Left renal cortex interstitium (tissue), 4 donors: ENCODE measurements around the gene PRKRIP1. TPM values are rescaled to one million over a fixed set of nuclear protein-coding genes. Genes with fewer than 3 reads are reported as not detected.

Experiments used
- DNase-seq, 4 donors: peaks; one replicate each; pipeline ENCODE4 v3.0.0-alpha.2; 2013; ENCODE audit warnings: low read depth in 4 of 4, low spot score in 2 of 4, missing footprints in 1 of 4
- polyA plus RNA-seq, 4 donors: library from polyadenylated mRNA; unstranded; fragments of 120-200 nt; gene quantifications; one replicate each; pipeline ENCODE4 v1.2.1, GENCODE V29; 2013; ENCODE audit not compliant: insufficient read length in 4 of 4

The PRKRIP1 gene
- polyA plus RNA-seq, 4 donors = 30.2 to 46.9 (median 38.6) TPM

DNA sequence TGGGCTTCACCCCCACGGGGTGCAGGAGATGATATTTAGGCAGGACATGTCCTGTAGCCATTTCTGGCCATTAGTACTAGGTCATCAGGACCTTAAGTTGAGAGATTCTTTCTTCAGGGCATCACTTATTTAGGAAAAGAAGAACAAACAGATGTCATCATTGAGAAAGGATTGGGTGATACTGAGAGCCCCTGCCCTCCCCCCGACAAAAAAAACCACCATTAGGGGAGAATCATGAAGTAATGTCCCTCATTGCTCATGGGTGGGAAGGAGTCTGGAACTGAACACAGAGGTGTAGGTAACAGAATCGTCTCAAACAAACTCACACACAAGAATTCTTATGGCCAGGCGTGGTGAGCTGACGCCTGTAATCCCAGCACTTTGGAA is 30.8 kb downstream of the PRKRIP1 start:
- DNase-seq = no peak

DNA sequence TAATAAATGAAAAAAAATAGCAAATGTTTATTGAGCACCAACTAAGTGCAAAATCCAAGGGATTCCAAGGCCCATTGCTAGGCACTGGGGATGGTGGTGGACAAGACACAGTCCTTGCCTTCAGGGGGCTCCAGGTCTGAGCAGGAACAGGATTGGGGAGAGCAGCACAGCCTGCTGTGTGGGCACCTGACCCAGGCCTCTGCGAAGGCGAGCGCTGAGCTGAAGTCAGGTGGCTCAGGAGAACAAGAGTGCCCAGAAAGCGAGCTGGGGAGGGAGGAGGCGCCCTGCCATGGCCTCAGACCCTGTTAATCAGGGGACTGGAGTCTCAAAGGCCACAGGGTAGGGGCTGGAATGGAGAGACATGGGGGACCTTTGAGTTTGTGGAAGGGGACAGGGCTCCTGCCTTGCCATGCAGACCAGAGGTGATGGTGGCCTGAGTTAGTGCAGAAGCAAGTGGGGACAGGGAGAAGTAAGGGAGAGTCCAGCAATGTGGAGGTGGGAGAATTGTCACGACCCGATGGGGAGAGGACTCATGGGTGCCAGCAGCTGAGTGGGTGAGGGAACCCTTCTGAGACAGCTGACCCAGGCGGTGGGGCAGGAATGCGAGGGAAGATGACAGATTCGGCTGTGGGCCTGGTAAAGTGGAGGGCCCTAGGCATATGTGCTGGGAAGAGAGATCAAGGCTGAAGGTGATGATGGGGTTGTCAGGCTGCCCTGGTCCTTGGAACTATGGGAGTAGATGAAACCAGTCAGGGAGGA is 33.2 kb downstream of the PRKRIP1 start:
- no peak for DNase-seq

DNA sequence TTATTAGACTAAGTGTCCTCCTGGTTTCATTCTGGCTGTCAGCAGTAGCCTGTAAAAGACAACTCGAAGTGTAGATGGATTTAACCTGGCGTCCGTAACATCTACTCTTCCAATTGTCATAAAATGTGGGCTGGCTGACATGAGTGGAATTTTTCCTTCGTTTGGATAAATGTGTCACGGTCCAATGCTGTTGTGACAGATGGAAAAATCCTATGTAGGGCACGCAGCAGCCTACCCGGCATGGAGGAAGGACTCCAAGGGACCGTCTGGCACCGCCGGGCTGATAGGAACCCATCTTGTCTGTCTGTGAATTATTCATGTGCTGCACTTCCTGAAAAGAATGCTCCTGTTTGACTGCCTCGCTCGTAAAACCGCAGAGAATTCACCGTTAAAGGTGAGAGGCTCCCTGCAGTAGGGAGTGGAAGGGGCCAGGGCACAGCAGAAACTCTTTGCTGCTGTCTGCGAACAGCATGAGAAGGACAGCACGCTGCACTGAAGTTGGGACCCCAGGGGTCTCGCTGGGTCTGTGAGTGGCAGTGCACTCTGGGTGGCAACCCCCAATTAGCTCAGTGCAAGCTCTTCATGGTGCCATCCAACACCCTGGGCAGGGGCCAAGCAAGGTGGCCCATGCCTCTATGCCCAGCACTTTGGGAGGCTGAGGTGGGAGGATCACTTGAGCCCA is 35.6 kb downstream of the PRKRIP1 start:
- DNase-seq = no peak

DNA sequence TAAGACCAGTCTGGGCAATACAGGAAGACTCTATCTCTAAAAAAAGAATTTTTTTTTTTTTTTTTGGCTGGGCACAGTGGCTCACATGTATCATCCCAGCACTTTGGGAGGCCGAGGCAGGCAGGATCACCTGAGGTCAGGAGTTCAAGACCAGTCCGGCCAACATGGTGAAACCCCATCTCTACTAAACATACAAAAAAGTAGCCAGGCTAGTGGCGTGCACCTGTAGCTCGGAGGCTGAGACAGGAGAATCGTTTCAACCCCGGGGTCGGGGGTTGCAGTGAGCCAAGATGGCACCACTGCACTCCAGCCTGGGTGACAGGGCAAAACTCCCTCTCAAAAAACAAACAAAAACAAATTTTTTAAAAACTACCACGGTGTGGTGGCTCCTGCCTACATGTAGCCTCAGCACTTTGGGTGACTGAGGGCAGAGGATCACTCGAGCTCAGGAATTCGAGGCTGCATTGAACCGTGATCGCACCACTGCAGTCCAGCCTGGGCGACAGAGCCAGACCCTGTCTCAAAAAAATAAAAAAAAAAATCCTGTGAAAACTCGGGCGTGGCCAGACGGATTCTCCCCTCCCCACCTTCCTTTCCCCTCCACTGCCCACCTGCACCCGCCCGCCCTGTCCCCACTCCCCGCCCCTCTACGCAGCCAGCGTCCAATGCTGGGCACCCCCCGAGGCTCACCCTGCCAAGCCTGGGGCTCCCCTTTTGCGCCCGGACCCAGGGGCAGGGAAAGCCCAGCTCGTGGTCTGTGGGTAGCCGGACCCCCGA is 36.5 kb downstream of the PRKRIP1 start:
- no peak for DNase-seq

DNA sequence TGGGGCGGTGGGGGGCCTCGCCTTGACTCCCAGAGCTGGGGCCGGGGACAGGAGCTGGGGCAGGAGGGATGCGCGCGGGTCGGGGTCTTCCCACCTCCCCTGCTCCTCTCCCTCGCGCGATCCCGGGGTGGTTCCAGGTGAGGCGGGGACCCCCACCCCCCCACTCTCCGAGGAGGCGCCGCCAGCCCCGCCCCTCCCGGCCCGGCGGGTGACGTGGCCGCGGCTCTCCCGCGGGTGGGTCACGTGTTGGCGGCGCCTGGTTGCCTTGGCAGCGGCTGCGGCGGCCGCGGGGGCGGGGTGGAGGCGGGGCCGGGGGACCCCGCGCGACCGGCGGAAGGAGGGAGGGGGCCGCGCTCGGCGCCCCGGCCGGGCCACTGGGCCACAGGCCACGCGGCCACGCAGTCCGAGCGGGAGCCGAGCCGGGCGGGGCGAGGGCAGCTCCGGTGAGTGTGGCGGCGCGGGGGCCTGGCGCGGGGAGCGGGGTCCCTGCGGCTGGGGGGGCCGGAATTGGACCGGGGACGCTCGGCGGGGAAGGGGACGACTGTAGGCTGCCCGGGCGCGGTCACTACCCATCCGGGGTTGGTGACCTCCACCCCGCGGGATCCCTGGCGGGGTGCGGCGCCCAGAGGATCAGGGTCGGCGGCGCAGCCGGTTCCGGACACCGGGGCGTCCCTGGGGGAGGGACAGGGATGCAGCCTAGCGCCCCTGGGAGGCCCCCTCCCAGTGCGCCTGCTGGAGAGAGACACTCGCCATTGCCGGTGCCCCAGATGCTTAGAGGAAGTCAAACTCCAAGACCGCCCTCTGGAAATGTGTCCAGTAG is 37.3 kb downstream of the PRKRIP1 start, which contains the start of gene ORAI2:
TSS of gene ORAI2 (plus strand) at position 357 of the 820 bp plus-strand sequence. CDS start 5,382 bp downstream, outside the sequence.
- no peak for DNase-seq

DNA sequence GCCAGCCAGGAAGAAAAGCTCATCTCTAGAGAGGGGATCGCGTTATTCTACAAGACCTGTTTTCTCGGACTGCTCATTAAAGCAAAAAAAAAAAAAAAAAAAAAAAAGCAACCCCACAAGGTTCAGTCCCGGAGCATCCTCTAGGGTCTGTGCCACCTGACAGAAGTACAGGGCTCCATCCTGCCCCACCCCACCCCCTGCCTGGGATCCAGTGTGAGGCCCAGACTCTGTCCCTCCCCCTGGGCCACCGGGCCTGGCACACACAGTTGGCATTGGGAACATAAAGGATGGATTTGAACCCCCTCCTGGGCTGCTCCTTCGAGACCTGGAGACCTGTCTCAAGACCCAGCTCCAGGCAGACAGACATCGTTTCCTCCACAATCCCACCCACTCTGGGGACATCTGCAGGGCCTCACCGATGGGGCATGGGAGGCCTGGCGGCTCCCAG is 37.9 kb downstream of the PRKRIP1 start:
- no peak for DNase-seq

DNA sequence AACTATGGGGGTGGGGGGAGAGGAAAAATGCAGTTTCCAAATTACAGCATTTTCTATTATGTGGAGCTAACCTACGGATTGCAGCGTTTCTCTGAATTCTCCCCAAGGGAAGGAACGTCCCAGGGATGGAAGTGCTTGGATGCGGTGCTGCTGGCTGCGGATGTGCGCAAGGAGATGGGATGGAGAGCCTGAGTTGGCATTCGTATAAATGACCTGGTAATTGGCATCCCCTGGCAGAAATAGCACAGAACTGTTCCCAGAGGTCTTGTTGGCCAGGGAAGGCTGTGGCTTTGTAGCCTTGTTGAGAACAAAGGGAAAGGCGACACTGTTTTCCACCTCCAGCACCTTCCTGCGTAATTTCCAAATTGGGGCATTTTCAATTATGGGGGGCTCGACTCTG is 40.0 kb downstream of the PRKRIP1 start:
- no peak for DNase-seq

DNA sequence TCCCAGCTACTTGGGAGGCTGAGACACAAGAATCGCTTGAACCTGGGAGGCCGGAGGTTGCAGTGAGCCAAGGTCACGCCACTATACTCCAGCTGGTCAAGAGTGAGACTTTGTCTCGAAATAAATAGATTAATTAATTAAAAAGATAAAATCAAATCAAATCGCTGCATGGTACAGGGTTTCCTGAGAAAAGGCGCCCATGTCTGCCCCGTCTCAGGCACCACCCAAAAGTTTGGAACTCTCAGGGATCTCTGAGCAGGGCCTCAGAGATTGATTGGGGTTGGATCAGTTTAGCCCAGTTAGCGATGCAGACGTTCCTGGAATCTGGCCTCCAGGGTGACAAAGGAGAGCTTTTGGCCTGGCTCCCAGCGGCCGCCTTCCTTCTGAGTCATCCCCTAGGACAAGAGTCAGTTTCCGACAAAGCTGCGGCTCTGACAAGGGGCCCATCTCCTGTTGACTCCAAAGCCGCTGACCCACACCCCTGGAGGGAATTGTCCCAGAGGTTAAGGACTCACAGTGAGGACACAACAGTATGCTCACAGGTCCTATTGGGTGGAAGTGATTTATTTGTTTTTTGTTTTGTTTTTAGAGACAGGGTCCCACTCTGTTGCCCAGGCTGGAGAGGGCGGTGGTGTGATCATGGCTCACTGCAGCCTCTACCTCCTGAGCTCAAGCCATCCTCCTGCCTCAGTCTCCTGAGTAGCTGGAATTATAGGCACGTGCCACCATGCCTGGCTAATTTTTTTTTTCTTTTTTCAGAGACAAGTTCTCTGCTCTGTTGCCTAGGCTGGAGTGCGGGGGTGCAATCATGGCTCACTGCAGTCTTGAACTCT is 44.0 kb downstream of the PRKRIP1 start:
- DNase-seq = no peak

DNA sequence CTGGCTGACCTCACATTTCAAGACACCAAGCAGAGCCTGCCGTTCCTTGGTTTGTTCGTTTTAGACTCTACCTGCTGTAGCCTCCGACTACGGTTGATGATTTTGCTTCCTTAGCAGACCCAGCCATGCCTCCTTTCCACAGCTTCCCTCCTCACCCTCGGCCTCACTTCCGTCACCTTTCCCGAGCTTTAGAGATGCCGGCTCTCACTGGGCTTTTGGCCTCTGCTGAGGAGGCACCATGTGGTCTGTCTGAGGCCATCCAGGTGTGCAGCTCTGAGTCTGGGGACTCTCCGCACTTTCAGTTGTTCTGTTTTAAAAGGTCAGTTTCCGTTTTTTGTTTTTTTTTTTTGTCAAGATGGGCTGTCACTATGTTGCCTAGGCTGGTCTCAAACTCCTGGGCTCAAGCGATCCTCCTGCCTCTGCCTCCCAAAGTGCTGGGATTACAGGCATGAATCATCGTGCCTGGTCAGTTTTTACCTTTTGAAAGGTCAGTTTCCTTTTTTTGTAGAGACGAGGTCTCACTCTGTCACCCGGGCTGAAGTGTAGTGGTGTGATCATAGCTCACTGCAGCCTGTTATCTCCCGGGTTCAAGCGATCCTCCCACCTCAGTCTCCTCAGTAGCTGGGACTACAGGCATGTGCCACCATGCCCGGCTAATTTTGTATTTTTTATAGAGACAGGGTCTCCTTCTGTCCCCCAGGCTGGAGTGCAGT is 49.0 kb downstream of the PRKRIP1 start:
- no peak for DNase-seq

DNA sequence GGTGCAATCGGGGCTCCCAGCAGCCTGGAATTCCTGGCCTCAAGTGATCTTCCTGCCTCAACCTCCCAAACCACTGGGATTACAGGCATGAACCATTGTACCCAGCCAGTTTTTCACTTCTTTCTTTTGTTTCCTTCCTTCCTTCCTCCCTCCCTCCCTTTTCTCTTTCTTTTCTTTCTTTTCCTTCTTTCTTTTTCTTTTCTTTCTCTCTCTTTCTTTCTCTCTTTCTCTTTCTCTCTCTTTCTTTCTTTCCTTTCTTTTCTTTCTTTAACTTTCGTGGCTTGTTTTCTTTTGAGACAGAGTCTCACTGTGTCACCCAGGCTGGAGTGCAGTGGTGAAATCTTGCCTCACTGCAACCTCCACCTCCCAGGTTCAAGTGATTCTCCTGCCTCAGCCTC is 49.5 kb downstream of the PRKRIP1 start:
- DNase-seq = no peak

DNA sequence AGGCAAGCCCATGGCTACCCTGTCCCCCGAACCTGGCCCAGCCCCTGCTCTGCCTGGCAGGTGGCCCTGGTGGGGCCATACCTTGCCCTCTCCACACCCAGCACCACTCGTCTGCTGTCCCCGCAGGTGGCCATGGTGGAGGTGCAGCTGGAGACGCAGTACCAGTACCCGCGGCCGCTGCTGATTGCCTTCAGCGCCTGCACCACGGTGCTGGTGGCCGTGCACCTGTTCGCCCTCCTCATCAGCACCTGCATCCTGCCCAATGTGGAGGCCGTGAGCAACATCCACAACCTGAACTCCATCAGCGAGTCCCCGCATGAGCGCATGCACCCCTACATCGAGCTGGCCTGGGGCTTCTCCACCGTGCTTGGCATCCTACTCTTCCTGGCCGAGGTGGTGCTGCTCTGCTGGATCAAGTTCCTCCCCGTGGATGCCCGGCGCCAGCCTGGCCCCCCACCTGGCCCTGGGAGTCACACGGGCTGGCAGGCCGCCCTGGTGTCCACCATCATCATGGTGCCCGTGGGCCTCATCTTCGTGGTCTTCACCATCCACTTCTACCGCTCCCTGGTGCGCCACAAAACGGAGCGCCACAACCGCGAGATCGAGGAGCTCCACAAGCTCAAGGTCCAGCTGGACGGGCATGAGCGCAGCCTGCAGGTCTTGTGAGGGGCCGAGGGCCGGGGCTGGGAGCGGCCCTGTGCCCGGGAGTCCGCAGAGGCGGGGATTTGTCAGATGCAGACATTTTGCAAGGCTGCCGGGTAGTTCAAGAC is 50.4 kb downstream of the PRKRIP1 start:
- no peak for DNase-seq

DNA sequence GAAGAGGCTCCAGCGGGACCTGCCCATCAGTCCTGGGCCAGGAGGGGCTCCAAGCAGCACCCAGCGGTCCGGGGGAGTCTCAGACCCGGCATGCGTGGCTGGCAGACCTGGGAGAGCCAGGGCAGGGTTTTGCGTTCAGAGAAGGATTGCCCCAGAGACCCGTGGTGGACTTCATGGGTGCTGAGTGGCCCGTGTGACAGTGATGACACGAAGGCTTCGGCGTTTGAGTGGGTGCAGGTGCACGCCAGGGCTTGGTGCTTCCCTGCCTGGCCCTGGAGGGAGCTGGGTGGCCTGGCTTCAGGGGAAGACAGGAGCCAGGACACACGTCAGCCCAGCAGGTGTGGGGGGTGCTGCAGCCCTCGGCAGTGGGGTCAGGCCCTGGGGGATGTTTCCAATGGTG is 51.1 kb downstream of the PRKRIP1 start:
- no peak for DNase-seq

DNA sequence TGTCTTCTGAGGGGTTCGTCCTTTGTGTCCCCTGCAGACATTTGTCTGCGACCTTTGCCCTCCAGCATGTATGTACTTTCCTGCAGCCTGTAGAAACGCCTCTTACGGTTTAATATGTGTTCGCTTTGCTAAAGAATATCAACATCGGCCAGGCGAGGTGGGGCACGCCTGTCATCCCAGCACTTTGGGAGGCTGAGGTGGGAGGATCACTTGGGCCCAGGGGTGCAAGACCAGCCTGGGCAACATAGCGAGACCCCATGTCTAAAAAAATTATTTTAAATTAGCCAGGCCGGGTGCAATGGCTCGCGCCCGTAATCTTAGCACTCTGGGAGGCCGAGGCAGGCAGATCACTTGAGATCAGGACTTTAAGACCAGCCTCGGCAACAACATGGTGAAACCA is 53.0 kb downstream of the PRKRIP1 start:
- no peak for DNase-seq

DNA sequence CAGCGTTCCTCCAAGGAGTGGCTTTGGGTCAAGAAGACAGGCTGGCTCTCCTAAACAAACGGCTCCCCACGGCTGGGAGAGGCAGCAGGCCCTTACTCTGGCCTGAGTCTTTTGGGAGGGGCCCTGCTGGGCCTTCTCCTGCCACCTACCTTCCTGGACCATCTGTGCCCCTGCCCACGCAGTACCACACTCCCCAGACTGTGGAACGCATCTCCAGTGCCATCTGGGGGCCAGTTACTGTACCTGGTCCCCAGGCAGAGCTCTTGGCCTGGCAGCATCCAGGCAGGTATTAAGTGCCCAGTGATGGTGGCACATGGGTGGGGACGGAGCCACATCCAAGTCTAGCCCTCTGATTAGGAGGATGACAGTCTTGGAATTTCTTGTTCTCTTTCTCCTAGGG is 54.1 kb downstream of the PRKRIP1 start:
- no peak for DNase-seq

DNA sequence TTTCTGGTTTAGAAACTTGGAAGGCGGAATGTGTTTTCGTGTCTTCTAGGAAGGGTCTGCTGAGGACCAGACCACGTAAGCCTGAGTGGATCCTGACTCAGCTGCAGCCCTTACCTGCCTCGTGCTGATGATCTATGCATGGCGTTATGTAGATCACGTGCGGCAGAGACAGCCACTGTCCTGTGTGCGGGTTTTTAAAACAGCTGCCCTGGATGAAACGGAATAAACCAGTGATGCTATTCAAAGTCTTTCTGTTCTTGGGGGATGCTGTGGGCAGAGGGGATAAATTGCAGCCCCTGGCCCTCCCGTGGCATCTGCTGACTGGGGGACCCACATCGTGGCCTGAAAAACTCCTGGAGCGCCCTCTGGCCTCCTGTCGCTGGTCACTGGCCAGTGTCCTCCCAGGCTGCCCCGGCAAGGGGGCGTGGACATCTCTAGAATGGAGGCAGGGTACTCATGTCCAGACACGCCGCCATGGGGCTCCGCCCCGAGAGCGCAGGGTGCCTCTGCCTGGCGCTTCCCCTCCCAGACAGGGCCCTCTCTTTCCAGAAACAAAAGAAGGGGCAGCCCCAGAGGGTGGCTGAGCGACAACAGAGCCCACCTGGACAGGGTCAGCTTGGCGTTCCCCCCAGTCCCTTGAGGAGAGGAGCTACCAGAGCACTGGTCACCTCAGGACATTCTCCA is 55.4 kb downstream of the PRKRIP1 start:
- DNase-seq = no peak

DNA sequence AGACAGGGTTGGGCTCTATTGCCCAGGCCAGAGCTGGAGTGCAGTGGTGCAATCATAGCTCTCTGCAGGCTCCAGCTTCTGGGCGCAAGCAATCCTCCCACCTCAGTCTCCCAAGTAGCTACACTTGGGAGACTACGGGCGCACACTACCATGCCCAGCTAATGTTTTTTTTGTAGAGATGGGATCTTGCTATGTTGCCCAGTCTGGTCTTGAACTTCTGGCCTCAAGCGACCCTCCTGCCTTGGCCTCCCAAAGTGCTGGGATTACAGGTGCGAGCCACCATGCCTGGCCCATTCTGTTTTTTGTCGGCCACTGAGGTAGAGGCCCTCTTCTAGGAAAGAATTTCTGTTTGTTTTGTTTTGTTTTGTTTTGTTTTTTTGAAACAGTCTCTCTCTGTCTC is 56.3 kb downstream of the PRKRIP1 start:
- no peak for DNase-seq

DNA sequence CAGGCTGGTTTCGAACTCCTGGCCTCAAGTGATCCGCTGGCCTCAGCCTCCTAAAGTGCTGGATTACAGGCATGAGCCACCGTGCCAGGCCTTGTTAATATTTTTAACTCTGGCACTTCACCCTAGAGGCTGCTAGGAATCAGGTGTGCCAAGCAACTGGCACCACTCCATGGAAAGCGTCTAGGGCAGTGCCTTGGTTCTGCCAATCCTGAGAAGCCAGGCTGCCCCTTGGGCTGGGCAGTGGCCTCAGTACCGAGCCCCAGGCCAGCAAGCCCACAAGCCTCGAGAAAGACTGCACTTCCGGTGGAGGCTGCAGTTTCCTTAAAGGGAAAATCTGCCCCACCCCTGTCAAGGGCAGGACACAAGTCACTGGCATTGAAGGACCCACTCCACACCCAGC is 57.2 kb downstream of the PRKRIP1 start:
- DNase-seq = no peak

DNA sequence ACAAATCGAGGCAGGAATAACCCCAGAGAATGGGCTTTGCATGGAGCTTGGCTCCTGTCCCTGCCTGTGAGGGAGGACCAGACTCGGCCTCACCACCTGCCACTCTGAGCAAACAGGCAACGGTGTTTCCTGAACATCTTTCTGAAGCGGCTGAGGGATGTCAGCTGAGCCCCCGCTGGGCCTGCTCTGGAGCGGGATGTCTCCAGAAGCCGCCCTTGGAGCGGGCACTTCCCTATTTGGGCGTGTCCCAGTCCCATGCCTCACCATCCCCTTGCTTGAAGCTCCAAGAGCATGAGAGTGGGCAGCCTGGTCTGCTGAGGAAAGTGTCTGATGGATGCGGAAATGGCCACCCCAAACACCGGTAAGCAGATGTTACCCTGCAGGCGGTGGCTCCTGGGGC is 58.3 kb downstream of the PRKRIP1 start:
- DNase-seq = no peak
